Kidney (tissue), 14 donors: Measurements from ENCODE around the gene TMEM14A. TPM values are rescaled to one million over a fixed set of nuclear protein-coding genes. Genes with fewer than 3 reads are reported as not detected.
A peak's percentile ranks its signal among the peaks of the same experiment; 100 is the strongest.

Experiments used
- DNase-seq, 5 donors: peaks; one replicate each; pipeline ENCODE4 v3.0.0-alpha.2; 2013 to 2020
- FAIRE-seq: peaks from 2 replicates; lab custom pipeline; 2012; peaks lifted over from hg19 to GRCh38; lab: Jason Lieb, UNC
- H3K27ac ChIP-seq, 2 donors: one replicate each; pipeline ENCODE4 v1.7.0; 2013; ENCODE audit warnings: low read depth in 2 of 2, low read length in 2 of 2, inconsistent platforms in 1 of 2
- H3K27me3 ChIP-seq: one replicate; pipeline ENCODE4 v1.7.1; 2013; ENCODE audit warnings: low read length, inconsistent platforms; ENCODE audit not compliant: control insufficient read depth, insufficient read depth
- H3K36me3 ChIP-seq, 3 donors: one replicate each; pipeline versions ENCODE4 v1.7.0 to v1.7.1; 2013; ENCODE audit warnings: low read length in 3 of 3, control low read depth in 1 of 3, inconsistent platforms in 1 of 3; ENCODE audit not compliant: insufficient read depth in 3 of 3, control insufficient read depth in 2 of 3
- H3K4me1 ChIP-seq, 3 donors: one replicate each; pipeline versions ENCODE4 v1.7.0 to v1.7.1; 2013; ENCODE audit warnings: low read length in 3 of 3, inconsistent platforms in 1 of 3, low read depth in 1 of 3; ENCODE audit not compliant: control insufficient read depth in 2 of 3, insufficient read depth in 2 of 3
- H3K4me3 ChIP-seq, 3 donors: one replicate each; pipeline versions ENCODE4 v1.7.0 to v1.8.1; 2013; ENCODE audit warnings: low read length in 3 of 3, control low read depth in 1 of 3, inconsistent platforms in 1 of 3
- H3K9ac ChIP-seq, 3 donors: one replicate each; pipeline versions ENCODE4 v1.7.0 to v1.7.1; 2013; ENCODE audit warnings: low read length in 3 of 3, control low read depth in 1 of 3, inconsistent platforms in 1 of 3
- H3K9me3 ChIP-seq, 3 donors: one replicate each; pipeline versions ENCODE4 v1.7.0 to v1.7.1; 2013; ENCODE audit warnings: low read length in 3 of 3, control low read depth in 1 of 3, inconsistent platforms in 1 of 3; ENCODE audit not compliant: control insufficient read depth in 2 of 3, insufficient read depth in 1 of 3
- intact Hi-C: fragments of 100-400 bp; cut with DNase I; formaldehyde crosslinking; loops from one replicate; pipeline ENCODE4 v1.11.1; 2022
- polyA plus RNA-seq: library from polyadenylated mRNA; stranded (reverse); fragments of 350-450 nt; fragmentation: Illumina TruSeq; extraction: RNeasy Lipid Tissue Mini Kit (QIAGEN cat#74804); gene quantifications from one replicate; pipeline ENCODE4 v1.2.3, GENCODE V29; 2014; ENCODE audit warnings: low read depth, low replicate concordance; ENCODE audit not compliant: insufficient read depth
- total RNA-seq: library from RNA; stranded (reverse); fragmentation: NEBNext Ultra II Directional; extraction: Animal tissue kit (Norgen Biotek cat#: 25700); gene quantifications from one replicate; pipeline ENCODE4 v1.2.1, GENCODE V29; 2021
- TF ChIP-seq, protein P1 (sequence below): IDR thresholded peaks from 3 replicates; pipeline ENCODE4 v1.5.1; 2012; ENCODE audit warnings: mild to moderate bottlenecking, moderate library complexity, borderline replicate concordance; ENCODE audit not compliant: insufficient read depth; ENCODE audit errors: extremely low read depth
- donor health status: control.
- donor health status: control.
- donor health status: control.
- donor health status: control.
- donor health status: control.
- donor health status: DM: yes; HTN: yes; CAD: no.
- donor health status: Normal renal cell carcinoma (clear cell type).

TMEM14A gene
- total and polyA plus RNA-seq, 2 donors from 2014 or later, result 23.8 to 48.8 TPM

DNA sequence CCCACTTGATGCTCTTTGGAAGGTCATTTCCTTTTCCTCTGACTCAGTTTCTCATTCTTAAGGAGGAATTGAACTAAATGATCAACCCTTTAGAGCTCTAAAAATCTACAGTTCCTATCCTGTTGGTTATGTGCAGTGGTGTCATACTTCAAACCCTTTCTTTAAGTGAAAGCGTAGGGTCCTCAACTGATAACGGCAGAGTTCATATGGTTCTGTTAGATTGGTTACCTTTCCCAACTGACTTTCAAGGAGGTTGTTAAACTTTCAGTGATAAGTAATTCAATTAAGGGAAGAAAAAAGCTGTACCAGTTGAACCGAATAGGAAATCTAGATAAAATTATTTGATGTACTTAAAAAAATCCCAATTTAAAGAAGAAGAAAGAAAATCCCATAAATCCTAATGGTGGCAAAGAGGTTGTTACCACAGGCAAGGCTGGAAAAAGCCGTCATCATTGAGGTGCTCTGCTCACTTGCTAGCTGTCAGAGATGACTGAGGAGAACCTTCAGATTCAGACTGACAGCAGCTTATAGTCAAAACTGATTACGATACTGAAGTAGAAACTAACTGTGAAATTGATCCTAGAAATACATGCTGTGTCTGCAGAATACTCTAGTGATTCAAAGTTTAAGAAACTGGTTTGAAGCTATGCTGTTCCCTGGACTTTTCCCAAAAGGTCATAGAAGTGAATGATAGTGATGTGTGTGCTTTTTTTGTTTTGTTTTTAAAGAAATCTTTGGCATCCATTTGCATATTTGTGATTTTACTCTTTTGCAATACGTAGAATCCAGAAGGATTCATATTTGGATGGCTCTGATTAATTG lies 16.2 kb downstream of the TMEM14A start:
- no peak for FAIRE-seq
- Histone ChIP-seq H3K4me1 (no peaks in the 10 kb centered on the region), H3K9ac (no peak overlapping the region), H3K4me3 (no peak overlapping the region), H3K27ac (no peak overlapping the region), H3K9me3 (no peaks in the 10 kb centered on the region), H3K36me3 (peaks cover 0 to 4% (median 2%) of the 10 kb centered on the region in 3 donors), H3K27me3 (no peaks in the 10 kb centered on the region)
- TF ChIP-seq, protein P1, sequence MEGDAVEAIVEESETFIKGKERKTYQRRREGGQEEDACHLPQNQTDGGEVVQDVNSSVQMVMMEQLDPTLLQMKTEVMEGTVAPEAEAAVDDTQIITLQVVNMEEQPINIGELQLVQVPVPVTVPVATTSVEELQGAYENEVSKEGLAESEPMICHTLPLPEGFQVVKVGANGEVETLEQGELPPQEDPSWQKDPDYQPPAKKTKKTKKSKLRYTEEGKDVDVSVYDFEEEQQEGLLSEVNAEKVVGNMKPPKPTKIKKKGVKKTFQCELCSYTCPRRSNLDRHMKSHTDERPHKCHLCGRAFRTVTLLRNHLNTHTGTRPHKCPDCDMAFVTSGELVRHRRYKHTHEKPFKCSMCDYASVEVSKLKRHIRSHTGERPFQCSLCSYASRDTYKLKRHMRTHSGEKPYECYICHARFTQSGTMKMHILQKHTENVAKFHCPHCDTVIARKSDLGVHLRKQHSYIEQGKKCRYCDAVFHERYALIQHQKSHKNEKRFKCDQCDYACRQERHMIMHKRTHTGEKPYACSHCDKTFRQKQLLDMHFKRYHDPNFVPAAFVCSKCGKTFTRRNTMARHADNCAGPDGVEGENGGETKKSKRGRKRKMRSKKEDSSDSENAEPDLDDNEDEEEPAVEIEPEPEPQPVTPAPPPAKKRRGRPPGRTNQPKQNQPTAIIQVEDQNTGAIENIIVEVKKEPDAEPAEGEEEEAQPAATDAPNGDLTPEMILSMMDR, result no peak
- intact Hi-C loops, result no loop called here
- no peak for DNase-seq

DNA sequence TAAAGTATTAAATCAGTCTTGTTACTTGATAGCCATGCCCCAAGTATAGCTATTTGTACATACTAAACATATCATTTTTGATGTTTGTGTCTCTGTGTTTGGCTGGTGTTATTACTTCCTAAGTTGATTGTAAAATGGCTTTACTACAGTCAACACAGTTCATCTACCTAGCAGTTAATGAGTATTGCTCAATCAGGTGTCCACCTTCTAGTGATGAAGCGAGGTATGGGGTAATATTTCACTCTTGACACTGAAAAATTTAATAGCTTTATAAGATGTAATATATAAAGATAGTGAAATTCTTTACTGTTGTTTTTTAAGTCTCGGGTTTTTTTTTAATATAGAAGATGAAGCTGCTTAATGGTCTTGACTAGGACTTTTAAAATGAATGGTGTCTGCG lies 18.9 kb downstream of the TMEM14A start:
- no peak for FAIRE-seq
- peaks cover 0 to 6% (median 0%) of the 10 kb centered on the region in 3 donors for H3K9me3 ChIP-seq
- intact Hi-C loops, result no loop called here

DNA sequence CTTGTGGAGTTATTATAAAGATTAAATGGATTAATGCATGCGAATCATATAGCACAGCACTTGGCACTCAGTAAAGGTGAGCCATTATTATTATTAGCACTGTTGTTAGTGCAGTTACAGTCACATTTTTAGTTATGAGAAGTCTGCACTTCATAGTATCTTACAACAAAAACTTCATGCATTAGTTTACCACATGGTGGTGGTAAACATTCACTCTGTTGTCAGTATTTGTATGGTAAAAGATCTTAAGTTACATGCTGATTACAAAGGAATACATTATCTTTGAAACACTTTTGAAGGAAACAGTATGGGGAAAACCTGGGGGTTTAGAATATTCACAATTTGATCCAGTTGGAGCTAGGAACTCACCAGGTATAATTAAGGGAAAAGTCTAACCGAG lies 20.8 kb downstream of the TMEM14A start:
- intact Hi-C loops, result no loop called here
- no peak for FAIRE-seq
- DNase-seq, result peak in 1 of 5 donors; percentile 14

More for the DNA sequence above, 18.9 kb downstream of the TMEM14A start:
- TF ChIP-seq, protein P1, result no peak
- no peak overlapping the region for H3K9ac ChIP-seq
- DNase-seq, result no peak
- H3K27ac ChIP-seq, result no peak overlapping the region
- H3K36me3 ChIP-seq, result peaks cover 0 to 4% (median 0%) of the 10 kb centered on the region in 3 donors
- H3K4me1 ChIP-seq, result no peaks in the 10 kb centered on the region
- H3K27me3 ChIP-seq, result no peaks in the 10 kb centered on the region
- H3K4me3 ChIP-seq, result no peak overlapping the region

More for the DNA sequence above, 20.8 kb downstream of the TMEM14A start:
- H3K9ac ChIP-seq, result no peak overlapping the region
- H3K27ac ChIP-seq, result no peak overlapping the region
- no peak overlapping the region for H3K4me3 ChIP-seq
- no peaks in the 10 kb centered on the region for H3K4me1 ChIP-seq
- TF ChIP-seq, protein P1, result no peak
- H3K27me3 ChIP-seq, result no peaks in the 10 kb centered on the region
- peaks cover 0 to 4% (median 0%) of the 10 kb centered on the region in 3 donors for H3K36me3 ChIP-seq
- peaks cover 0 to 6% (median 0%) of the 10 kb centered on the region in 3 donors for H3K9me3 ChIP-seq
